Measurements from ENCODE around the gene NSUN3. TPM values are rescaled to one million over a fixed set of nuclear protein-coding genes. Genes with fewer than 3 reads are reported as not detected.

The NSUN3 gene
- total and polyA plus RNA-seq, 2 of the 8 experiments (the other 6 are each of a cell fraction or from before 2014, with no cell fraction given) = 2.1 to 5.1 TPM

- TF ChIP-seq BCL11A (IDR thresholded peaks at IDR 0.05; ENCODE audit: low read depth in 2 of 2, low read length in 2 of 2) (no peak), SRF (IDR thresholded peaks at IDR 0.05; ENCODE audit: low read depth, low read length) (no peak), RAD21 (IDR thresholded peaks at IDR 0.05 in 1 of 2, conservative IDR thresholded peaks at IDR 0.05 in 1 of 2; ENCODE audit: low read depth in 2 of 2, low read length in 2 of 2) (no peak)
- Histone ChIP-seq H4K20me1 (replicated peaks in 1 of 2; ENCODE audit: control insufficient read depth in 1 of 2, insufficient read depth in 2 of 2, low read length in 2 of 2) (no peaks in the 10 kb centered on the region), H2BK120ac (replicated peaks; ENCODE audit: low read depth, low read length) (no peak overlapping the region), H3K4me2 (ENCODE audit: insufficient read depth in 1 of 2, low read depth in 2 of 2, low read length in 2 of 2) (no peak overlapping the region), H4K8ac (ENCODE audit: extremely low read depth, insufficient read depth, low read length) (no peak overlapping the region), H3K4ac (replicated peaks; ENCODE audit: insufficient read length, low read depth, low read length) (no peak overlapping the region), H3K56ac (replicated peaks; ENCODE audit: insufficient read length, low read depth, low read length) (no peak overlapping the region), H3K23me2 (ENCODE audit: low read depth, low read length) (no peaks in the 10 kb centered on the region), H4K91ac (replicated peaks; ENCODE audit: insufficient read length, low read length) (no peak overlapping the region), H3K9me3 (ENCODE audit: insufficient read depth in 2 of 2, low read depth in 1 of 2, low read length in 1 of 2) (no peaks in the 10 kb centered on the region), H2BK5ac (ENCODE audit: low read depth, low read length) (no peak overlapping the region), H3K4me1 (replicated peaks in 1 of 4; ENCODE audit: control insufficient read depth in 3 of 4, insufficient read depth in 4 of 4, low read length in 3 of 4) (no peaks in the 10 kb centered on the region), H3K9ac (replicated peaks in 1 of 4; ENCODE audit: extremely low read depth in 1 of 4, low read depth in 3 of 4, low read length in 3 of 4) (no peak overlapping the region), H2BK15ac (ENCODE audit: low read length) (no peak overlapping the region), H2AFZ (ENCODE audit: low read length) (no peak overlapping the region), H3K23ac (ENCODE audit: insufficient read length) (no peak overlapping the region), H3K18ac (ENCODE audit: extremely low read depth, low read length) (no peak overlapping the region), H3K79me2 (ENCODE audit: control insufficient read depth in 1 of 2, insufficient read depth in 2 of 2, low read length in 2 of 2) (no peaks in the 10 kb centered on the region), H3K79me1 (ENCODE audit: low read depth, low read length) (no peaks in the 10 kb centered on the region), H3K14ac (ENCODE audit: insufficient read length) (no peak overlapping the region), H3K27me3 (replicated peaks in 1 of 4; ENCODE audit: control insufficient read depth in 3 of 4, extremely low read depth in 1 of 4, insufficient read depth in 3 of 4, low read length in 3 of 4) (no peaks in the 10 kb centered on the region), H2BK20ac (ENCODE audit: low read length) (no peak overlapping the region), H3K36me3 (ENCODE audit: control insufficient read depth in 2 of 4, insufficient read depth in 4 of 4, low read length in 3 of 4) (peaks cover 0 to 5% (median 3%) of the 10 kb centered on the region in 4 experiments; a peak in 4 of 8 replicates), H3K4me3 (ENCODE audit: extremely low read depth in 1 of 4, insufficient read depth in 2 of 4, low read depth in 3 of 4, low read length in 4 of 4) (no peak overlapping the region), H2AK5ac (ENCODE audit: low read depth, low read length) (no peak overlapping the region), H2BK12ac (ENCODE audit: low read depth, low read length) (no peak overlapping the region), H3K27ac (ENCODE audit: low read depth, low read length) (no peak overlapping the region), H4K5ac (ENCODE audit: insufficient read length, low read depth, low read length) (no peak overlapping the region)
- DNase-seq (ENCODE audit: low read depth in 1 of 2, low spot score in 2 of 2) = no peak
- 96% methylated on average over 1 of the region's 1 CpG; no CpG with 5 or more reads in 1 of the 2 experiments for WGBS, 2 experiments (ENCODE audit: extremely low coverage in 1 of 2, insufficient coverage in 1 of 2, insufficient read length in 1 of 2, insufficient replicate concordance in 2 of 2, low coverage in 1 of 2, low lambda C conversion rate in 2 of 2, missing lambda C conversion rate in 1 of 2)
- no peak for FAIRE-seq
- CTCF ChIA-PET (ENCODE audit: partially characterized antibody) = interaction anchor here (0.9 to 1.4 kb wide), 2 partner anchors 10 to 23 kb away, joined by 3 to 5 read pairs; no protein-coding TSS in a partner anchor
- POLR2A ChIA-PET (ENCODE audit: partially characterized antibody) = no interaction called here
Measured at GRCh38 chr3:94092086-94092485, 29.2 kb downstream of the NSUN3 start.
